ENCODE data around the gene CYFIP1. TPM values are rescaled to one million over a fixed set of nuclear protein-coding genes. Genes with fewer than 3 reads are reported as not detected.

The CYFIP1 gene
- total and polyA plus RNA-seq, 4 donors: 27.0 to 136 (median 86.7) TPM

GRCh38 chr15:22916606-22917350, 63.4 kb downstream of the CYFIP1 start:
- H3K9me3 ChIP-seq (ENCODE audit: control insufficient read depth in 4 of 4, insufficient read depth in 3 of 4, low read length in 3 of 4): no peaks in the 10 kb centered on the region
- peaks cover 3 to 52% (median 39%) of the 10 kb centered on the region in 4 donors for H3K36me3 ChIP-seq (ENCODE audit: control insufficient read depth in 4 of 4, insufficient read depth in 4 of 4, low read length in 4 of 4)
- peaks cover 0 to 1% (median 0%) of the 10 kb centered on the region in 5 donors for H3K4me1 ChIP-seq (ENCODE audit: control insufficient read depth in 5 of 5, insufficient read depth in 5 of 5, low read length in 5 of 5)
- DNase-seq: no peak
- no peak overlapping the region for H3K9ac ChIP-seq (ENCODE audit: insufficient read depth in 1 of 2, low read length in 2 of 2)
- no peak overlapping the region for H3K4me3 ChIP-seq
- no peak overlapping the region for H3K27ac ChIP-seq (ENCODE audit: low read depth in 1 of 2, low read length in 1 of 2)
- H3K27me3 ChIP-seq (ENCODE audit: control insufficient read depth in 3 of 3, insufficient read depth in 3 of 3, low read length in 2 of 3): no peaks in the 10 kb centered on the region
- WGBS, 2 donors: 96% methylated on average over 36 of the region's 36 CpGs
- no peak for ATAC-seq (ENCODE audit: insufficient read depth, low FRiP score)
- no peak for TF ChIP-seq CTCF (IDR thresholded peaks at IDR 0.05; ENCODE audit: control extremely low read depth, extremely low read depth)

GRCh38 chr15:22915866-22916515, 64.2 kb downstream of the CYFIP1 start:
- peaks cover 3 to 57% (median 43%) of the 10 kb centered on the region in 4 donors for H3K36me3 ChIP-seq (ENCODE audit: control insufficient read depth in 4 of 4, insufficient read depth in 4 of 4, low read length in 4 of 4)
- no peaks in the 10 kb centered on the region for H3K27me3 ChIP-seq (ENCODE audit: control insufficient read depth in 3 of 3, insufficient read depth in 3 of 3, low read length in 2 of 3)
- ATAC-seq (ENCODE audit: insufficient read depth, low FRiP score): no peak
- 95 to 96% methylated on average over 25 of the region's 25 CpGs for WGBS, 2 donors
- no peaks in the 10 kb centered on the region for H3K9me3 ChIP-seq (ENCODE audit: control insufficient read depth in 4 of 4, insufficient read depth in 3 of 4, low read length in 3 of 4)
- peaks cover 0 to 1% (median 0%) of the 10 kb centered on the region in 5 donors for H3K4me1 ChIP-seq (ENCODE audit: control insufficient read depth in 5 of 5, insufficient read depth in 5 of 5, low read length in 5 of 5)
- no peak overlapping the region for H3K9ac ChIP-seq (ENCODE audit: insufficient read depth in 1 of 2, low read length in 2 of 2)
- no peak for DNase-seq
- no peak overlapping the region for H3K27ac ChIP-seq (ENCODE audit: low read depth in 1 of 2, low read length in 1 of 2)
- TF ChIP-seq CTCF (IDR thresholded peaks at IDR 0.05; ENCODE audit: control extremely low read depth, extremely low read depth): no peak
- no peak overlapping the region for H3K4me3 ChIP-seq

- Histone ChIP-seq H3K27me3 (ENCODE audit: control insufficient read depth in 3 of 3, insufficient read depth in 3 of 3, low read length in 2 of 3) (no peaks in the 10 kb centered on the region), H3K9ac (ENCODE audit: insufficient read depth in 1 of 2, low read length in 2 of 2) (no peak overlapping the region), H3K4me1 (ENCODE audit: control insufficient read depth in 5 of 5, insufficient read depth in 5 of 5, low read length in 5 of 5) (peaks cover 0 to 1% (median 0%) of the 10 kb centered on the region in 5 donors), H3K36me3 (ENCODE audit: control insufficient read depth in 4 of 4, insufficient read depth in 4 of 4, low read length in 4 of 4) (peaks cover 12 to 63% (median 51%) of the 10 kb centered on the region in 4 donors), H3K4me3 (no peak overlapping the region), H3K27ac (ENCODE audit: low read depth in 1 of 2, low read length in 1 of 2) (no peak overlapping the region), H3K9me3 (ENCODE audit: control insufficient read depth in 4 of 4, insufficient read depth in 3 of 4, low read length in 3 of 4) (no peaks in the 10 kb centered on the region)
- WGBS, 2 donors: 95 to 96% methylated on average over 13 of the region's 13 CpGs
- no peak for TF ChIP-seq CTCF (IDR thresholded peaks at IDR 0.05; ENCODE audit: control extremely low read depth, extremely low read depth)
- DNase-seq (no peak), ATAC-seq (ENCODE audit: insufficient read depth, low FRiP score) (no peak)
Measured at GRCh38 chr15:22913646-22914380, 66.4 kb downstream of the CYFIP1 start.
